HCT116 (cell line): Measurements from ENCODE around the gene PTX3.

Experiments used
- ELF1 ChIP-seq: IDR thresholded peaks from 2 replicates; pipeline ENCODE4 v1.6.1; 2012; ENCODE audit warnings: low read depth, borderline replicate concordance
- EZH2 ChIP-seq: fragments of 200-600 bp; sonication (generic); IDR thresholded peaks from 2 replicates; pipeline ENCODE4 v1.6.1; 2017; ENCODE audit warnings: antibody characterized with exemption, mixed run types
- EZH2phosphoT487 ChIP-seq: fragments of 200-600 bp; IDR thresholded peaks from 2 replicates; pipeline ENCODE4 v1.6.1; 2018; ENCODE audit warnings: antibody characterized with exemption, borderline replicate concordance
- POLR2A ChIP-seq: IDR thresholded peaks from 2 replicates; pipeline ENCODE4 v1.7.0; 2011; ENCODE audit warnings: borderline replicate concordance; ENCODE audit not compliant: insufficient read depth, insufficient read length; ENCODE audit errors: extremely low read depth
- RAD21 ChIP-seq: IDR thresholded peaks from 2 replicates; pipeline ENCODE4 v1.6.1; 2012; ENCODE audit warnings: low read depth, mild to moderate bottlenecking
- ZNF274 ChIP-seq: fragments of 200-500 bp; sonication (Bioruptor generic); IDR thresholded peaks from 2 replicates; pipeline ENCODE4 v1.6.1; 2014; ENCODE audit warnings: mild to moderate bottlenecking, low read depth, low read length, inconsistent platforms
- TF ChIP-seq, protein P1 (sequence below), 3 experiments: fragments of 200-600 bp in 1 of 3; sonication (generic) in 1 of 3; IDR thresholded peaks in 2 of 3; conservative IDR thresholded peaks in 1 of 3; 2 replicates each; pipeline ENCODE4 v1.5.1; 2012 to 2017; ENCODE audit warnings: low read depth in 2 of 3, low read length in 2 of 3, antibody characterized with exemption in 1 of 3, borderline replicate concordance in 1 of 3, control low read depth in 1 of 3, mild to moderate bottlenecking in 1 of 3, mixed read lengths in 1 of 3, mixed run types in 1 of 3, moderate library complexity in 1 of 3; ENCODE audit not compliant: insufficient read depth in 1 of 3

DNA sequence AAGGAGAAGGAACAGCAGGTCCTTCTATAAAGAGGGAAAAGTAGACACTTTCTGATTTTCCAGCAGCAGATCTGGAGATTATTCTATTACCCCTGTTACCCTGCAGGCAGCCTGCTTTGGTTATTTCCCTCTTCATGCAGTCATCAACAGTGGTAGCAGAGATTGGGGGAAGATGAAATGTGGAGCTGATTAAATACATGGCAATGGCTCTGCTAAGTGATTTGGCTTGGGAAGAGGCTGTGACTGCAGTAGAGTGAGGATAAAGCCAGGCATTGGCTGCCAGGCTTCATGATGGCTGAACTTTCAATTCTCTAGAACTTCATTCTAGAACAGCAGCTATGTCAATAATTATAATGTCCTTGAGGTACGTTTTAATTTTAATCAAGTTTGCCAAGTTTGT is 29.1 kb downstream of the PTX3 start:
- TF ChIP-seq ZNF274 (no peak), POLR2A (no peak), ELF1 (no peak), RAD21 (no peak), EZH2phosphoT487 (no peak), EZH2 (no peak)
- TF ChIP-seq, protein P1, sequence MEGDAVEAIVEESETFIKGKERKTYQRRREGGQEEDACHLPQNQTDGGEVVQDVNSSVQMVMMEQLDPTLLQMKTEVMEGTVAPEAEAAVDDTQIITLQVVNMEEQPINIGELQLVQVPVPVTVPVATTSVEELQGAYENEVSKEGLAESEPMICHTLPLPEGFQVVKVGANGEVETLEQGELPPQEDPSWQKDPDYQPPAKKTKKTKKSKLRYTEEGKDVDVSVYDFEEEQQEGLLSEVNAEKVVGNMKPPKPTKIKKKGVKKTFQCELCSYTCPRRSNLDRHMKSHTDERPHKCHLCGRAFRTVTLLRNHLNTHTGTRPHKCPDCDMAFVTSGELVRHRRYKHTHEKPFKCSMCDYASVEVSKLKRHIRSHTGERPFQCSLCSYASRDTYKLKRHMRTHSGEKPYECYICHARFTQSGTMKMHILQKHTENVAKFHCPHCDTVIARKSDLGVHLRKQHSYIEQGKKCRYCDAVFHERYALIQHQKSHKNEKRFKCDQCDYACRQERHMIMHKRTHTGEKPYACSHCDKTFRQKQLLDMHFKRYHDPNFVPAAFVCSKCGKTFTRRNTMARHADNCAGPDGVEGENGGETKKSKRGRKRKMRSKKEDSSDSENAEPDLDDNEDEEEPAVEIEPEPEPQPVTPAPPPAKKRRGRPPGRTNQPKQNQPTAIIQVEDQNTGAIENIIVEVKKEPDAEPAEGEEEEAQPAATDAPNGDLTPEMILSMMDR (IDR thresholded peaks at IDR 0.05 in 2 of 3, conservative IDR thresholded peaks at IDR 0.05 in 1 of 3; ENCODE audit: borderline replicate concordance in 1 of 3, insufficient read depth in 1 of 3, low read depth in 2 of 3, low read length in 2 of 3), result no peak
